Hepatocyte (in vitro differentiated cells): ENCODE results near the gene POLD3.

Source experiments
- EZH2 ChIP-seq: fragments of 200-600 bp; sonication (generic); IDR thresholded peaks from 2 replicates; pipeline ENCODE4 v1.6.1; 2016; ENCODE audit warnings: antibody characterized with exemption, mild to moderate bottlenecking, borderline replicate concordance
- TF ChIP-seq, protein P1 (sequence below): fragments of 200-600 bp; sonication (generic); IDR thresholded peaks from 2 replicates; pipeline ENCODE4 v1.5.1; 2016; ENCODE audit warnings: antibody characterized with exemption, mild to moderate bottlenecking; ENCODE audit not compliant: poor library complexity

DNA sequence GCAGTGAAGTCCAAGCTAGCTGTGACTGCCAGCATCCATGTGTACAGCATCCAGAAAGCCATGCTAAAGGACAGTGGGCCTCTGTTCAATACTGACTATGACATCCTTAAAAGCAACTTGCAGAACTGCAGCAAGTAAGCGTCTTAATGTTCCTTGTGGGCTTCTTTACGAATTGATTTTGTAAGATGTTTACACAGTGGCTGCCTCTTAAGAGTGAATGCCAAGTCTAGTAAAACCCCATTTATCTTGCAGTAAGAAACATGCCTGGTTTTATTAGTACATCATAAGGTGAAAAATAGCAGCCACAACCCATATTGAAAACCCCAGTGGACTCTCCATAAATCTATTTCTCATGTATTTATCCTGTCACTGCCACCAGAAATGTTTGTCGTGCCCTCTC, 20.5 kb downstream of the POLD3 start:
- TF ChIP-seq, protein P1, sequence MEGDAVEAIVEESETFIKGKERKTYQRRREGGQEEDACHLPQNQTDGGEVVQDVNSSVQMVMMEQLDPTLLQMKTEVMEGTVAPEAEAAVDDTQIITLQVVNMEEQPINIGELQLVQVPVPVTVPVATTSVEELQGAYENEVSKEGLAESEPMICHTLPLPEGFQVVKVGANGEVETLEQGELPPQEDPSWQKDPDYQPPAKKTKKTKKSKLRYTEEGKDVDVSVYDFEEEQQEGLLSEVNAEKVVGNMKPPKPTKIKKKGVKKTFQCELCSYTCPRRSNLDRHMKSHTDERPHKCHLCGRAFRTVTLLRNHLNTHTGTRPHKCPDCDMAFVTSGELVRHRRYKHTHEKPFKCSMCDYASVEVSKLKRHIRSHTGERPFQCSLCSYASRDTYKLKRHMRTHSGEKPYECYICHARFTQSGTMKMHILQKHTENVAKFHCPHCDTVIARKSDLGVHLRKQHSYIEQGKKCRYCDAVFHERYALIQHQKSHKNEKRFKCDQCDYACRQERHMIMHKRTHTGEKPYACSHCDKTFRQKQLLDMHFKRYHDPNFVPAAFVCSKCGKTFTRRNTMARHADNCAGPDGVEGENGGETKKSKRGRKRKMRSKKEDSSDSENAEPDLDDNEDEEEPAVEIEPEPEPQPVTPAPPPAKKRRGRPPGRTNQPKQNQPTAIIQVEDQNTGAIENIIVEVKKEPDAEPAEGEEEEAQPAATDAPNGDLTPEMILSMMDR = no peak
- no peak for TF ChIP-seq EZH2
